ENCODE results near the gene CIAO3.

Gene CIAO3

GRCh38 chr16:680967-681745 is 59.6 kb downstream of the CIAO3 start:
- Histone ChIP-seq H3K9ac (ENCODE audit: low read length) (peak overlapping the region; percentile 76), H3K9me3 (ENCODE audit: control insufficient read depth, low read length) (no peaks in the 10 kb centered on the region), H3K27me3 (ENCODE audit: control insufficient read depth, insufficient read depth, low read length) (no peaks in the 10 kb centered on the region), H3K4me3 (ENCODE audit: low read length) (peak overlapping the region; percentile 41), H3K36me3 (ENCODE audit: control insufficient read depth, insufficient read depth, low read length) (peaks cover 15% of the 10 kb centered on the region), H3K4me1 (ENCODE audit: control insufficient read depth, insufficient read depth, low read length) (peaks cover 52% of the 10 kb centered on the region)

- H3K9ac ChIP-seq (ENCODE audit: low read length), result peak overlapping the region; percentile 76
- H3K9me3 ChIP-seq (ENCODE audit: control insufficient read depth, low read length), result no peaks in the 10 kb centered on the region
- peaks cover 52% of the 10 kb centered on the region for H3K4me1 ChIP-seq (ENCODE audit: control insufficient read depth, insufficient read depth, low read length)
- peaks cover 15% of the 10 kb centered on the region for H3K36me3 ChIP-seq (ENCODE audit: control insufficient read depth, insufficient read depth, low read length)
- no peaks in the 10 kb centered on the region for H3K27me3 ChIP-seq (ENCODE audit: control insufficient read depth, insufficient read depth, low read length)
- H3K4me3 ChIP-seq (ENCODE audit: low read length), result peak overlapping the region; percentile 41
Observed at GRCh38 chr16:680625-680945, 60.2 kb downstream of the CIAO3 start.

DNA sequence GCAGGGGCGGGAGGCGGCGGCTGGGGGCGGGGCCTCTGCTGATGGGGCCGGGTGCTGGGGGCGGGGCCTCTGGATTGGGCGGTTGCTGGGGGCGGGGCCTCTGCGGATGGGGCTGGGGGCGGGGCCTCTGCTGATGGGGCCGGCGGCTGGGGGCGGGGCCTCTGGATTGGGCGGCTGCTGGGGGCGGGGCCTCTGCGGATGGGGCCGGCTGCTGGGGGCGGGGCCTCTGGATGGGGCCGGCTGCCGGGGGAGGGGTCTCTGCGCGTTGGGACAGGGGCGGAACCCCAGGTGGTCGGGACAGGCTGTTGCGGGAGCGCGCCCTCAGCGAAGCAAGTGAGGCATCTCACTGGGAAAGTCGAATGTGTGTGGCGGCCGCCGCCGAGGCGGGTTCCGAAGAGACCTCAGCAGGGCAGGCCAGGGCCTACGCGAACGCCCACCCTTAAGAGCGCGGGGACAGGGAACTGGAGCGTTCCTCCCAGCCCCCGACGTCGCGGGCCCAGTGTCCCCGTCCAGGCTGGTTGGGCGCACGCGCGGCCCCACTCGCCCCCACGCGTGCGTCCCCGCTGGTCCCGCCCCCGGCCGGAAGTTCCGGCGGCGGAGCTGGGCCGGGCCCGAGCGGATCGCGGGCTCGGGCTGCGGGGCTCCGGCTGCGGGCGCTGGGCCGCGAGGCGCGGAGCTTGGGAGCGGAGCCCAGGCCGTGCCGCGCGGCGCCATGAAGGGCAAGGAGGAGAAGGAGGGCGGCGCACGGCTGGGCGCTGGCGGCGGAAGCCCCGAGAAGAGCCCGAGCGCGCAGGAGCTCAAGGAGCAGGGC is 60.8 kb downstream of the CIAO3 start, which contains the start of gene STUB1:
STUB1 (plus strand) TSS at position 597 of the 811 bp plus-strand sequence; CDS start at position 713, 116 bp downstream.
- no peaks in the 10 kb centered on the region for H3K9me3 ChIP-seq (ENCODE audit: control insufficient read depth, low read length)
- H3K4me3 ChIP-seq (ENCODE audit: low read length), result peak within 1 kb of the TSS; percentile 41
- H3K27me3 ChIP-seq (ENCODE audit: control insufficient read depth, insufficient read depth, low read length), result peaks cover 2% of the 10 kb centered on the region
- H3K9ac ChIP-seq (ENCODE audit: low read length), result peak within 1 kb of the TSS; percentile 76
- H3K36me3 ChIP-seq (ENCODE audit: control insufficient read depth, insufficient read depth, low read length), result peaks cover 15% of the 10 kb centered on the region
- H3K4me1 ChIP-seq (ENCODE audit: control insufficient read depth, insufficient read depth, low read length), result peaks cover 56% of the 10 kb centered on the region

All from mucosa of stomach (tissue), 1 donor.